Measurements from ENCODE around the gene MBLAC2.

Gene MBLAC2

GRCh38 chr5:90440644-90441043 is 33.9 kb downstream of the MBLAC2 start:
- peaks cover 7% of the 10 kb centered on the region for H3K27me3 Mint-ChIP-seq (ENCODE audit: low read depth)
- peak overlapping the region; percentile 79 to 89 (median 84) for H3K4me3 Mint-ChIP-seq
- H3K36me3 Mint-ChIP-seq (ENCODE audit: low read depth) = no peaks in the 10 kb centered on the region
- H3K4me1 Mint-ChIP-seq = peaks cover 11% of the 10 kb centered on the region
- H3K9me3 Mint-ChIP-seq = peaks cover 6% of the 10 kb centered on the region
- no peak for TF ChIP-seq CTCF (IDR thresholded peaks at IDR 0.05; ENCODE audit: unreplicated experiment in 3 of 3)
- H3K27ac Mint-ChIP-seq = peak overlapping the region in 1 of 3 experiments; percentile 93

DNA sequence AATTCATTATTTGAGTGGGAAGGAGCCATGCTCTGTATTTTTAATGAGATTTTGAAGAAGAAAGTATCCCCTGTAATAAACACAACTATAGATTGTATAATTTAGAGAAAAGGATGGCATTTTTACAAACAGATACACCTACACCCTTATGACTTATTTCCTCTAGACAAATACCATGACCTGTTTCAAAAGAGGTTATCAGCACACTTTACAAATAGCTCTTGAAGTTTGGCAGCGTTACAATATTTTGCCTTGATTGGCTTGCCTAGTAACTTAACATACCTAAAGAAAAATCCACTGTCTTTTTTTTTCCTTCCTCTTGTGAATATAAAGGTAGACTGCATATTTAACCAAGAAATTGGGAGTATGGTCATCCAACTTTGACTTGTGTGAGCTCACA is 36.5 kb downstream of the MBLAC2 start:
- no peak for TF ChIP-seq CTCF (IDR thresholded peaks at IDR 0.05; ENCODE audit: unreplicated experiment in 3 of 3)
- H3K4me1 Mint-ChIP-seq = peaks cover 11% of the 10 kb centered on the region
- no peaks in the 10 kb centered on the region for H3K9me3 Mint-ChIP-seq
- H3K4me3 Mint-ChIP-seq = no peak overlapping the region
- H3K36me3 Mint-ChIP-seq (ENCODE audit: low read depth) = no peaks in the 10 kb centered on the region
- H3K27ac Mint-ChIP-seq = no peak overlapping the region
- H3K27me3 Mint-ChIP-seq (ENCODE audit: low read depth) = peaks cover 7% of the 10 kb centered on the region

DNA sequence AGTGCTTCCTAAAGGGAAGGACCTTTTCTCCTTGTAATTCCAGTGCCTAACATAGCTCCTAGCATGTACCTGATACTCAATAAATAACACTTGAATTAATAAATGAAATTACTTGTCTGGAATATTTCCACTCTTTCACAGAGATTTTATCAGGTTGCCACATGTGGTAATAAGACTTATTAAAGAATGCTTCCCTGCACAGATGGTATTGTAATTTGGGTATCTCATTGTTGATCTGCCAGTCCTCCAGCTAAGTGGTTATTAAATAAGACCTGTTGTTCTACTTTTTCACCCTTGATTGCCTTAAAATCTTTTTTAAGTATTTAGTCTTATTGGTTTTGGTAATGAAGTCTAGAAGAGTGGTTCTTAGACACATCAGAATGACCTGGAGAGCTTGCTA is 36.9 kb downstream of the MBLAC2 start:
- Mint-ChIP-seq H3K4me3 (no peak overlapping the region), H3K9me3 (no peaks in the 10 kb centered on the region), H3K27me3 (ENCODE audit: low read depth) (peaks cover 7% of the 10 kb centered on the region), H3K27ac (no peak overlapping the region), H3K4me1 (peaks cover 11% of the 10 kb centered on the region), H3K36me3 (ENCODE audit: low read depth) (no peaks in the 10 kb centered on the region)
- TF ChIP-seq CTCF (IDR thresholded peaks at IDR 0.05; ENCODE audit: unreplicated experiment in 3 of 3) = no peak

DNA sequence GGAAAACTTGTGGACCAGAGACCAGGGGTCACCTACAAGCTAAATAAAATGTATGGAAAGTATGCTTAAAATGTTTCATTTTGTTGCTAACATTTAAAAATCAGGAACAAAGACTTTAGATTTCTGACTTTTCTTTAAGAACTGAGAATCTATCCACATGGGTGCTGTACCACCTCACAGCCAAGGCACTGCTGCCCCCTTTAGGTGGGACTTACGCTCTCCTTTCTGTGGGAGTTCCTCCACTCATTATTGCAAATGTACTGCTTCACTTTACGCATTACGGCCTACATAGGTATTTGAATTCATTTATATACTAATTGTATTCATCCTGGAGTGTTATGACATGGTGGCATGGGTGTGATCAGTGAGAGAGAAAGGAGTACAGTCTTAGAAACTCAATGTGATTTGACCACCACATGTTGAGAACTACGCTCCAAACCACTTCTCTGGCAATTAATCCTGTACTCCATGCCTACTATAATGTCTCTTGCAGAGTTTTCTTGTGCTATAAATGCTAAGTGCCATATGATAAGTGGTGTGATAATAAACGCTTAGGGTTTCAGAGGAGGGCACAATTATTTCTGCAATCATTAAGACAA is 40.4 kb downstream of the MBLAC2 start:
- H3K9me3 Mint-ChIP-seq = no peaks in the 10 kb centered on the region
- H3K4me1 Mint-ChIP-seq = no peaks in the 10 kb centered on the region
- H3K27me3 Mint-ChIP-seq (ENCODE audit: low read depth) = peaks cover 7% of the 10 kb centered on the region
- peak; percentile 58 to 63 (median 59) for TF ChIP-seq CTCF (IDR thresholded peaks at IDR 0.05; ENCODE audit: unreplicated experiment in 3 of 3)
- H3K4me3 Mint-ChIP-seq = no peak overlapping the region
- no peak overlapping the region for H3K27ac Mint-ChIP-seq
- H3K36me3 Mint-ChIP-seq (ENCODE audit: low read depth) = no peaks in the 10 kb centered on the region

DNA sequence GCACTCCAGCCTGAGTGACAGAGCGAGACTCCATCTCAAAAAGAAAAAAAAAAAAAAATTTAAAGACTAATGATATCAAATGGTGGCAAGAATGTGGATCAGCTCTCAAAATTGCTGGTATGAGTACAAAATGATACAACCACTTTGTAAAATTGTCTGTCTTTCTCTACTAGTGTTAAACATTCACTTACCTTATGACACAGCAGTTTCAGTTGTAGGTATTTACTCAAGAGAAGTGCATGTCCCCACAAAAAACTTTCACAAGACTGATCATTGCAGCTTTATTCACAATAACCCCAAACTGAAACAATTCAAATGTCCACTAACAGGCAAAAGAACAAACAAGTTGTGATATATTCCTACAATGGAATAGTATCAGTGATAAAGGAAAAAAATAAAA is 50.3 kb downstream of the MBLAC2 start:
- no peak overlapping the region for H3K4me3 Mint-ChIP-seq

More for the DNA sequence above, 50.3 kb downstream of the MBLAC2 start:
- Mint-ChIP-seq H3K36me3 (ENCODE audit: low read depth) (no peaks in the 10 kb centered on the region), H3K4me1 (no peaks in the 10 kb centered on the region), H3K9me3 (no peaks in the 10 kb centered on the region), H3K27ac (no peak overlapping the region), H3K27me3 (ENCODE audit: low read depth) (no peaks in the 10 kb centered on the region)
- TF ChIP-seq CTCF (IDR thresholded peaks at IDR 0.05; ENCODE audit: unreplicated experiment in 3 of 3) = no peak
